Esophagus muscularis mucosa (tissue), 4 donors: Measurements from ENCODE around the gene LSM3. TPM values are rescaled to one million over a fixed set of nuclear protein-coding genes. Genes with fewer than 3 reads are reported as not detected.

Source experiments
- DNase-seq: peaks from one replicate; pipeline ENCODE4 v3.0.0-alpha.2; 2017; ENCODE audit errors: extremely low spot score
- H3K27ac ChIP-seq, 4 donors: fragments of 200-600 bp; sonication (generic); replicated peaks in 1 of 4; 1 replicate in 3 of 4; 2 replicates in 1 of 4; pipeline ENCODE4 v1.5.1; 2016 to 2019; ENCODE audit warnings: mild to moderate bottlenecking in 1 of 4
- H3K27me3 ChIP-seq, 4 donors: fragments of 200-600 bp; sonication (generic); one replicate each; pipeline versions ENCODE4 v1.5.1 to v1.6.0; 2016 to 2019
- H3K36me3 ChIP-seq, 4 donors: fragments of 200-600 bp; sonication (generic); one replicate each; pipeline ENCODE4 v1.5.1; 2016 to 2019
- H3K4me1 ChIP-seq, 4 donors: fragments of 200-600 bp; sonication (generic); one replicate each; pipeline ENCODE4 v1.5.1; 2016 to 2019
- H3K4me3 ChIP-seq, 4 donors: fragments of 200-600 bp; sonication (generic); 1 replicate in 2 of 4; 2 replicates in 2 of 4; pipeline ENCODE4 v1.5.1; 2016 to 2019; ENCODE audit warnings: mild to moderate bottlenecking in 4 of 4, moderate library complexity in 1 of 4
- H3K9me3 ChIP-seq, 4 donors: fragments of 200-600 bp; sonication (generic); 1 replicate in 3 of 4; 2 replicates in 1 of 4; pipeline ENCODE4 v1.5.1; 2016 to 2019
- EP300 ChIP-seq: sonication (generic); formaldehyde crosslinking; IDR thresholded peaks from one replicate; pipeline ENCODE4 v1.6.1; 2017; ENCODE audit warnings: antibody characterized with exemption
- POLR2A ChIP-seq: fragments of 450-650 bp; IDR thresholded peaks from one replicate; pipeline ENCODE4 v1.6.1; 2017; ENCODE audit warnings: antibody characterized with exemption, moderate library complexity, mild to moderate bottlenecking, low read depth
- POLR2AphosphoS5 ChIP-seq, 2 donors: sonication (generic); formaldehyde crosslinking; IDR thresholded peaks; one replicate each; pipeline ENCODE4 v1.6.1; 2017; ENCODE audit warnings: antibody characterized with exemption in 2 of 2
- WGBS: methylation state at CpG from one replicate; pipeline ENCODE4 v1.1.5; 2018; 5-methylcytosine and 5-hydroxymethylcytosine counted together
- intact Hi-C: fragments of 100-400 bp; cut with DNase I; formaldehyde crosslinking; loops from one replicate; pipeline ENCODE4 v1.15.1; 2023
- total RNA-seq, 4 donors: library from RNA; depleted of rRNA; stranded (reverse); fragments of >200 nt; gene quantifications; one replicate each; pipeline versions ENCODE4 v1.1.0 to v1.2.1, GENCODE V29; 2016
- TF ChIP-seq, protein P1 (sequence below), 3 experiments: fragments of 200-600 bp in 2 of 3; fragments of 450-650 bp in 1 of 3; sonication (generic) in 2 of 3; IDR thresholded peaks; one replicate each; pipeline ENCODE4 v1.5.1; 2017 to 2019; ENCODE audit warnings: antibody characterized with exemption in 3 of 3, mild to moderate bottlenecking in 2 of 3, moderate library complexity in 1 of 3

The LSM3 gene
- total RNA-seq, 4 donors from 2014 or later, result 8.0 to 12.0 (median 9.6) TPM

DNA sequence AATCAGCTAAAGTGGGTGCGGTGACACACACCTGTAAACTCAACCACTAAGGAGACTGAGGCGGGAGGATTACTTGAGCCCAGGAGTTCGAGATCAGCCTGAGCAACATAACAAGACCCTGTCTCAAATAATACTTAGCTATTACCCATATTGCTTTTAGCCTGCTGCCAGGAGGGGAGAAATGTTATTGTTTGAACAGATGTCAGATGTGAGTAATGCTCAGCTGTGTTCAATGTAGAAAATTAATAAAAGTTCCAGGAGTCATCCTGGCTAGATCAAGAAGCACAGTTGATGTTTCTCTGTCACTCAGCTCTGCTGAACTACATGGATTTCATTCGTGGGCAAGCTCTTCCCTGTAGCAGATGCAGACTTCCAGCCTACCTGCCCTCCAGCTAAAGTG, 22.2 kb downstream of the LSM3 start:
- no peak overlapping the region for H3K27ac ChIP-seq
- H3K4me1 ChIP-seq, result peaks cover 8 to 27% (median 16%) of the 10 kb centered on the region in 4 donors
- no peaks in the 10 kb centered on the region for H3K27me3 ChIP-seq
- no peak for DNase-seq
- H3K9me3 ChIP-seq, result no peaks in the 10 kb centered on the region
- H3K4me3 ChIP-seq, result no peak overlapping the region
- peaks cover 8 to 40% (median 21%) of the 10 kb centered on the region in 4 donors for H3K36me3 ChIP-seq
- 89% methylated on average over 4 of the region's 4 CpGs for WGBS
- no peak for TF ChIP-seq POLR2AphosphoS5 (IDR thresholded peaks at IDR 0.05)
- TF ChIP-seq, protein P1, sequence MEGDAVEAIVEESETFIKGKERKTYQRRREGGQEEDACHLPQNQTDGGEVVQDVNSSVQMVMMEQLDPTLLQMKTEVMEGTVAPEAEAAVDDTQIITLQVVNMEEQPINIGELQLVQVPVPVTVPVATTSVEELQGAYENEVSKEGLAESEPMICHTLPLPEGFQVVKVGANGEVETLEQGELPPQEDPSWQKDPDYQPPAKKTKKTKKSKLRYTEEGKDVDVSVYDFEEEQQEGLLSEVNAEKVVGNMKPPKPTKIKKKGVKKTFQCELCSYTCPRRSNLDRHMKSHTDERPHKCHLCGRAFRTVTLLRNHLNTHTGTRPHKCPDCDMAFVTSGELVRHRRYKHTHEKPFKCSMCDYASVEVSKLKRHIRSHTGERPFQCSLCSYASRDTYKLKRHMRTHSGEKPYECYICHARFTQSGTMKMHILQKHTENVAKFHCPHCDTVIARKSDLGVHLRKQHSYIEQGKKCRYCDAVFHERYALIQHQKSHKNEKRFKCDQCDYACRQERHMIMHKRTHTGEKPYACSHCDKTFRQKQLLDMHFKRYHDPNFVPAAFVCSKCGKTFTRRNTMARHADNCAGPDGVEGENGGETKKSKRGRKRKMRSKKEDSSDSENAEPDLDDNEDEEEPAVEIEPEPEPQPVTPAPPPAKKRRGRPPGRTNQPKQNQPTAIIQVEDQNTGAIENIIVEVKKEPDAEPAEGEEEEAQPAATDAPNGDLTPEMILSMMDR (IDR thresholded peaks at IDR 0.05), result no peak
- TF ChIP-seq EP300, result no peak
- TF ChIP-seq POLR2A, result no peak
- intact Hi-C loops, result loop anchor here (5.0 kb wide), 1 partner anchor 61 kb away; no protein-coding TSS in a partner anchor

DNA sequence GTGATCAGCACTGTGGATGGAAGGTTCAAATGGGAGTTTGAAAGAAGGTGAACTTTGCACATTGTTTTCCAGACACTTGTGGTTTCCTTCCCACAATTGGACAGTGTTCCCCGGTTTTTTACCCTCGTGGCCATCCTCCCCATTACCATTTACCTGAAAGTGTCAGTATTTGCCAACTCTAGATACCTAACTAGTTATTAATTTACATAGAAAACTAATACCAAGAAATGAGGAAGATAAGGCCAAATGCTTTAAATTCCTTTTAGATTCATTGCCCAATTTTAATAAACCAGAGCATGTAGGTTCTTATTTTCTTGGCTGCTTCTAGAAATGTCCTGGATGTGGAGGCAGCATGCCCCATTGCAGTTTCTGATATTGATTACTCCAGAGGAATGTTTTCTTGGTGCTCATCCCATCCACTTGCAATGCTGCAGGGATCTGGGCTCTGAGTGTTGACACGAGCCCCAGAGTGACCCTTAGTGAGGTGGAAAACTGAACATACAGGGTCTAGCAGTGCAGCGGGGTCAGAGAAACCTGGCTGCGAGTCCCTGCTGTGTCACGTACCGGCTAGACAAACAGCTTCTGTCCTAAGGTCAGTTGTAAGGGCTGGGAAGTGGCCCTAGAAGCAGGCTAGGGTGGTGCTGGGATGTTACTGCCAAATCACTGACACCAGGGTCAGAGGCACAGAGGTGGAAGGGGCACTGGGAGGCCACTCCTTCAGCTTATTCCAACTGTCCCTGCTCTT, 23.5 kb downstream of the LSM3 start:
- H3K27ac ChIP-seq, result no peak overlapping the region
- H3K4me3 ChIP-seq, result no peak overlapping the region
- peaks cover 8 to 30% (median 21%) of the 10 kb centered on the region in 4 donors for H3K36me3 ChIP-seq
- 70% methylated on average over 7 of the region's 7 CpGs for WGBS
- no peaks in the 10 kb centered on the region for H3K27me3 ChIP-seq
- peaks cover 8 to 27% (median 16%) of the 10 kb centered on the region in 4 donors for H3K4me1 ChIP-seq
- intact Hi-C loops, result loop anchor here (2.0 to 5.0 kb wide), 2 partner anchors 60 to 267 kb away; no protein-coding TSS in a partner anchor
- no peak for DNase-seq
- TF ChIP-seq POLR2AphosphoS5 (IDR thresholded peaks at IDR 0.05) (no peak), EP300 (no peak), POLR2A (no peak)
- H3K9me3 ChIP-seq, result no peaks in the 10 kb centered on the region

- H3K4me1 ChIP-seq, result peaks cover 8 to 27% (median 16%) of the 10 kb centered on the region in 4 donors
- no peak for DNase-seq
- no peak overlapping the region for H3K27ac ChIP-seq
- no peak overlapping the region for H3K4me3 ChIP-seq
- no peaks in the 10 kb centered on the region for H3K9me3 ChIP-seq
- H3K27me3 ChIP-seq, result no peaks in the 10 kb centered on the region
- 75% methylated on average over 23 of the region's 23 CpGs for WGBS
- intact Hi-C loops, result loop anchor here (2.0 to 5.0 kb wide), 2 partner anchors 59 to 266 kb away; no protein-coding TSS in a partner anchor
- no peak for TF ChIP-seq POLR2AphosphoS5 (IDR thresholded peaks at IDR 0.05)
- TF ChIP-seq POLR2A, result no peak
- TF ChIP-seq, protein P1 (IDR thresholded peaks at IDR 0.05), result no peak
- peaks cover 6 to 24% (median 16%) of the 10 kb centered on the region in 4 donors for H3K36me3 ChIP-seq
Measured at GRCh38 chr3:14202874-14203520, 24.4 kb downstream of the LSM3 start.

GRCh38 chr3:14203521-14204079, 25.0 kb downstream of the LSM3 start:
- WGBS, result 48% methylated on average over 10 of the region's 10 CpGs
- Histone ChIP-seq H3K27me3 (no peaks in the 10 kb centered on the region), H3K4me1 (peaks cover 8 to 27% (median 16%) of the 10 kb centered on the region in 4 donors), H3K36me3 (peaks cover 0 to 17% (median 10%) of the 10 kb centered on the region in 4 donors), H3K4me3 (no peak overlapping the region), H3K27ac (peak overlapping the region in 1 of 4 donors; percentile 51), H3K9me3 (no peaks in the 10 kb centered on the region)
- DNase-seq, result no peak
- TF ChIP-seq, protein P1 (IDR thresholded peaks at IDR 0.05), result peak; percentile 76 to 85 (median 82)
- TF ChIP-seq EP300 (no peak), POLR2A (no peak), POLR2AphosphoS5 (IDR thresholded peaks at IDR 0.05) (peak in 1 of 2 donors; percentile 51)
- intact Hi-C loops, result loop anchor here (2.0 to 5.0 kb wide), 2 partner anchors 59 to 265 kb away; no protein-coding TSS in a partner anchor
